HG03565 (cell line): ENCODE results near the gene WASHC3.
"Not testable (repeated sequence)": the region's sequence is repeated elsewhere in the genome, so short reads cannot be mapped to it uniquely, and the experiment has no call there.

Experiments
- ATAC-seq: cut with Tn5 transposase; IDR thresholded peaks from one replicate; pipeline ENCODE4 v1.9.1; 2021; ENCODE audit warnings: mild to moderate bottlenecking, moderate library complexity; ENCODE audit not compliant: unreplicated experiment

Gene WASHC3

DNA sequence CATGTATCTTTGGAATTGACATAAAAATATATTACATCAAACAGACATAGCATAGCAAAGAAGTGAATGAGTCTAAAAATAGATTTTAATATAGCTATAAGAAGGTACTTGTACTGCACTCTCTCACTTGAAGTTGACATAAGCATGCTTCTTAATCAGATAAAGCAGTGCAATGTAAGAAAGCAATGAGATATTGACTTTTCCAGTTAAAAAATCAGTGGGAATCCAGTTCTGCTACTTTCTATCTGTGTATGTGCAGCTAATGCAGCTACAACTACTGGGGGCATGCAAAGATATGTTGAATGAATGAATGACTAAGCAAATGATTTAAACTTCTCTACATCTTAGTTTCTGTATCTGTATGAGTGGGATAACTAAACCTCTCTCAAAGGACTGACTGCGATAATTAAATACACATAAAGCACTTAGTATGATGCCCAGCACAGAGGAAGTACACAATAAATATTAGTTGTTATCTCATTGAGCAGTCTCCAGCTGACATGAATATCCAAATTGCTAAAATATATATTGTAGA is 10.3 kb downstream of the WASHC3 start:
- no peak for ATAC-seq

DNA sequence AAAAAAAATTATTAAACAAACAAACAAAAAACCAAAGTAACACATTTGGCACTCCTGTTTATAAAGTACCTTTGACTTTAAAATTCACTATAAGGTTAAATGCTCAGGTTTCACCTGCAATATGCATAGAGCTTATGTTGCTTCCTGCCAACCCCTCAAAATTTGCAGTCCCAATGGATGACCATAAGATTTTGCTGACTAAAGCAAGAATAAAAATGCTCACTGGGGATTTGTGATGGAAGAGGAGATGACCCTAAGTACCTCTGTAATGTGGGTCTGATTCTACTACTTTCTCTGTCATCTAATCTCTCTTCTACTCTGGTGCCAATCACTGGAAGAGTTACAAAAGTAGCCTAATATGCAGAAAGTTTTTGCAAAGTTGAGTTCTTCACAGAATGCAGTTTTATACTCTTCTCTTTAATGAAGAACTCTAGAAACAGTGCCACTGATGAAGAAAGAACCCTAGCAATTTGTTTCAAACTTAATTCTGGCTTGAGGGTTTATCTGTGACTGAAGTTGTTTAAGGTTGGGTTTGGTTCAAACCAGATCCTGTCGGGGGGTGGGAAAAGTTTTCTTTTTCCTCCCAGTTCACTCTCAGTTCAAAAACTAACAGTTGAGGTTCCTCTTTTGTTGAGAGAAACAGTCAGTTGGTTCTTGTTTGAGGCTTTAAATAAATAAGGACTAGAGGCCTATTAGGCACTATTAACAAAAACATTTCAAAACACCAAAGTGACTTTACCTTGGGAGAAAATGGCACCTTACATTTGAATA is 10.9 kb downstream of the WASHC3 start:
- ATAC-seq, result no peak

DNA sequence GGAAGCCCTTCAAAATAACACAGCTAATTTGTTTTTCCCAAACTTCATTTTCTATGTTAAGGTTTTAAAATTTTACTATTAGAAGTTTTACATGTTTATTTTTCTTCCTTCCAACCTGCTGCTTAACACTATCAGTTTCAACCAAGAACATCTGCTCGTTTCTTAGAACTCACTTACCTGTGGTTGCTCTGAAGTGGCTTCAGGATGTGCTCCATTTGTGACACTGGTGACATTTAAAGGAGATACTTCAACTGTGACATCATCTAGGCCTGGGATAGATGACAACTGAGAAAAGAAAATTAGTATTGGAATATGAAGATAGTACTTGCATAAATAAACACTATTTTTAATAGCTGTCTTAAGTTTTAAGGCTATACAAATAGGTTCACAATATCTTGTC is 17.9 kb downstream of the WASHC3 start:
- ATAC-seq, result peak; percentile 63

DNA sequence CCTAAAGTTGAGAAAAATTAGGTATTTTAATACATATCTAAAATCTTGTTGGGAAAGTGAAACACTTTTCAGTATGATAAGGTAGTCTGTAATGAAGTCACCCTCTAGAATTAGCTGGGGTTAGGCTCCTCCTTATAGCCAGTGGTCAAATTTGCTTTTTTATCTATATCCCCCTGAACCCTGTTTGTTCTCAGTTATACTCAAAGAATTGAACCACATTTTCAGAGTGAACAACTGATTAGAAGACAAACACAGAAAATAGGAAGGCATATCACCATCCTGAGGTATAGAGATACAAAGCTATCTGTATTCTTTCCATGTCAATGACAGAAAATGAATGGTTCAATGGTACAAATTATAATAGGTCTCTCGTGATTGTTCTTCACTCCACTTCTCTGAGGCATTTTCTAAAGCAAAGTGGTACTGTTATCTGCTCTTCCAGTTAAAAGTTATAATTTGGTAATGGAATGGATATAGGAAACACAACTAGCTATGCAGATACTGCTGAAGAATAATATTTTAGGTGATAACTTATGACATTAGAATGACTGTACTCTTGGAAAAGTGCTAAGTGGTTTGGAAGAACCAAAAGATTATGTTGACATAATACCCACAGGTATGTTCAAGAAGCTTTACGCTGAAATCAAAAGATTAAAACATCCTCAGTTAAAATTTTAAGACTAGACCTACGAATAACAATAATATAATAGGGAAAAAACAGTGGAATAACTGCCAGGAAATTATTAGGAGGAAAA is 27.6 kb downstream of the WASHC3 start:
- no peak for ATAC-seq

DNA sequence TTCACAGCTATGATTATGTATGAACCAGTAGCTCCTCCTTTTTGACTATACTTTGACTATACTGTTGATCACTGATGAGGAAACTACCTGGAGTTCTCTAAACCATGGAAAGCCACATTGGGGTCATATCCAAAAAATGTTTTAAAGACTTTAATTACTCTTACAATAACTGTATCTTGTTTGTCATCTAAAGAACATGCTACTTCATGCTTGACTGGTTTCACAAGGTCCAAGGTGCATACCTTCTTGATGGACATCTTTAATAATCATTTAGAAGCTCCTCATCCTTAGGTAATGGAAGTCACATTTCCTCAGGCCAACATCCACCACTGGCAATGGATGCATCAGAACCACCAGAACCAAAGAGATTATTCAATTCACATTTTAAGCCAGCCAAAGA is 29.9 kb downstream of the WASHC3 start:
- ATAC-seq, result no peak

DNA sequence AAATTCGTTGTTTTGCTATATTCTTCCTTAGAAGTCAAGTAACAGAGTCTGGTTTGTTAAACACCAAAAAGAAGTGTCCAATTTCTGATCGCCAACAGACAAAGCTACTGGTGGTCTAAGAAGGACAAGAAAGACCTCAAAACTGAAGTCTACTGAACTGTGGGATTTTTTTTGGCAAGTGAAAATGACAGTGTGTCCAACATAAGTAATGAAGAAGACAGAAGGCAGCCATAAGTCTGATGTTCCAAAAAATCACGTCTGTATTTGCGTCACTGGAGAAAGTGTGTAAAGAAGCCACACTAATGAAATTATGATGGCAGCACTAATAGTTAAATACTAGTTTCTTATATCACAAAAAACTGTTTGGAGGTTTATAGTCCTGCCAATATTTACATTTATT is 32.6 kb downstream of the WASHC3 start:
- no peak for ATAC-seq

DNA sequence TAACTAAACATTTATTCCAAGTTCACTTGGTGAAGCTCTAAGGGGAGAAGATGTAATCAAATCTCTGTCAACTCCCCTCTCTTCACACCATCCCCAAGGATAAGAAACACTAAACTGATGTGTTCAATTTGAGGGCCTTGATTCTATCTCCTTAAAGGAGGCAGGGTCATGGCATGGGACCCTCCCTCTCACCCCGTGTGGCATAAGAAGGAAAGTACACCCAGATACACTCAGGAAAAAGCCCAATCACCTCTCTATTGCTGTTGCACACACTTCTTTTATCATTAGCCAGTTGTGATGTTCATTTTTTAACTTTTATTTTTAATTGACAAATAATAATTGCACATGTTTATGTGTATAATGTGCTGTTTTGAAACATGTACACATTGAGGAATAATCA is 35.1 kb downstream of the WASHC3 start:
- no peak for ATAC-seq

DNA sequence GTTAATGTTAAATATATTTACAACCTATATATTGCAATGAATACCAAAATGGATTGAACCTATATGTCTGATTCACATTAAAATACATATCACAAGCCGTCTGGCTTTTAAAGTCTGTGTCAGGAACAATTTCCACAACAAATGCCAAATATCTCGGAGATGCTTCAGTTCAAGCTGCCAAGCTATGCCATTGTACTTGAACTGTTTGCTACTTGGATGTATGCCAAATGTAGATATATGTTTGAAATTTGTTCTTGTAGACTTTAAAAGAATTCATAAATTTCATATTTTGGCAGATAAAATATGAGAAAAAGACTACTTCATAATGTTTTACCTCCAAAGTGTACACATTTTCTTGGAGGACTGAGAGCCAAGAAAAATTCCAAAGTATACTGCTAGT is 37.0 kb downstream of the WASHC3 start:
- ATAC-seq, result no peak

DNA sequence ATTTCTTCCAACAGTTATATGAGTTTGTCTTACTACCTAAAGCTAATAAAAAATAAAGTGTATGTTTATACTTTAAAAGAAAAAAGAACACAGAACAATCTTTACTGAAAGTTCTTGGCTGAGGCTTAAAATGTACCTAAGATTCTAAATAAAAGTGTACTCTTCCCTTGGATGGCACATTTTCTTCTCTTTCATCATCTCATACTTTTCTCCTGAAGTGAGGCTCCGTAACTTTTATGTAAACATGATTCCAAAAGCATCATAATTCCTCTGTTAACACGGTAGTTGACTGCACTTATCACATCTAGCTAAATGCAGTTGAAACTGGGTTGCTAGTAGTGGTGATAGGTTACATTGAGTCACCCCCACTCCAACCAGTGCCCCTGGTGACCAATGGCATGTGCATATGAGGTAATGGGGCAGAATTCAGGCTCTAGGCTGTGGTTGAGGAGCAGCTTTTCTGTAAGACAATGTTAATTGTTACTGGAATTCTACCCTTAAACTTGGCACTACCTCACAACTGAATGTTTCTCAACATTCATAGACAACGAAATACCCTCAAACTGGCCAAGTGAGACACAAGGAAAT is 38.4 kb downstream of the WASHC3 start:
- no peak for ATAC-seq

DNA sequence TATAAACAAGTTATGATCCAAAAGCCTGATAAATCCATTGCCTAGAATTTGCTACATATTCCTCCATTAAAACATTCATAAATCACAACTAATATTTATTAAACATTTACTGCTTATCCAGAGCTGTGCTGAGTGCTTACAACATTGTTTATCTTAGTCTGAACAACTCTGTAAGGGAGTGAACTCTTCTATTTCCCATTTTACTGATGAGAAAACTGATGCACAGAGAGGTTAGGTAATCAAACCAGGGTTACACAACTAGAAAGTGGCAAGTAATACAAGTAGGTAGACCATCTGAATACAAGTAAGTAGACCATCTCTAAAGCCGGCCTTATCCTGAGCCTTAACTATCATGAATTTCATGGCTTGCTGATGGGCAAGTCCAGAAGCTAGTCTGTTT is 39.5 kb downstream of the WASHC3 start:
- ATAC-seq, result no peak

DNA sequence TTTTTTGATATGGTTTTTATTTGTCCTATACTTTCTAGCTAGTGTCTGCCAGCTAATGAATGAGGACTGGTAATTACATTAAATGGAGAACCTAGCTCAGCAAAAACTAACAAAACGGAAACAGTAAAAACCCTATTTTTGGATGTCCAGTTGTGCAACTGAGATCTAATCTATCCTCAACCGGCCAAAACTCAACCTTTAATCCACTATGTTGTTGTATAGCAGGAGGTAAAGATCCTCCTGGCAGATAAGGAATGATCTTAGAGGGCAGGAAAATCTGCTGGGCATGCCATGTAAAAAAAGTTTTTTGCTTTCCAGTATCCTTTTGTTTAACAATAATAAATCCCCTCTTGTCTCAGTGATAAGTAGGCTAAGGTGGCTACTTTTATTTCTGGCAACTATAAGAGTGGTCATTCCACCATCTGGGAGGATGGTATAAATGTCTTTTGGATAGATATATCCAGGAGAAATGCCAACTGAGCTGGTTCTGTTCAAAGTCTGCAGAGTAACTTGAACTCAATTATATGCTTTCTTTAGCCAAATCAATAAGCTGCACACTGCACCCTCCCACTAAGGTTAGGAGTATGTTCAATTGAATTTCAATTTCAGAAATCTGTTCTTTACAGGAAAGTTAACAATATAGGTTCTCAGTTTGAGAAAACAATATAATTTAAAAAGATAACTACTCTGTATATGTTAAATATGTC is 40.1 kb downstream of the WASHC3 start:
- no peak for ATAC-seq

DNA sequence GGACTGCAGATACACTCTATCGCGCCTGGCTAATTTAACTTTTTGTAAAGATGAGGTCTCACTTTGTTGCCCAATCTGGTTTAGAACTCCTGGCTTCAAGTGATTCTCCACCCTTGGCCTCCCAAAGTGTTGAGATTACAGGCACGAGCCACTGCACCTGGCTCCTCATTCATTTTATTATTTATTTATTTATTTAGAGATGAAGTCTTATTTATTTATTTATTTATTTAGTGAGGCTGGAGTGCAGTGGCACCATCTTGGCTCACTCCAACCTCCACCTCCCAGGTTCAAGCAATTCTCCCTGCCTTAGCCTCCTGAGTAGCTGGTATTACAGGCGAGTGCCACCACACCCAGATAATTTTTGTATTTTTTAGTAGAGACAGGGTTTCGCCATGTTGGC is 43.2 kb downstream of the WASHC3 start:
- not testable (repeated sequence) for ATAC-seq

DNA sequence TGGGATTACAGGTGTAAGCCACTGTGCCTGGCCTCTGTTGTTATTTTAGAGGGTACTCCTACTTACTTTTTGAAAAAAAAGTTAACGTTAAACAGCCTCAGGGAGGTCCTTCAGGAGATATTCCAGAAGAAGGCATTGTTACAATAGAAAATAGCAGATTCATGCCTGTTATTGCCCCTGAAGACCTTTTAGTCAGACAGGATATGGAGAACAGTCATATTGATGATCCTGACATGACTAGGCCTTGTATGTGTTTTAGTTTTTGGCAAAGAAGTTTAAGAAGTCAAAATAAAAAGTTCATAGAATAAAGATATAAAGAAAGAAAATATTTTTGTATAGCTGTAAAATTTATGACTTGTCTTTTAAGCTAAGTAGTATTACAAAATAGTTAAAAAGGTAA is 45.3 kb downstream of the WASHC3 start:
- ATAC-seq, result no peak

DNA sequence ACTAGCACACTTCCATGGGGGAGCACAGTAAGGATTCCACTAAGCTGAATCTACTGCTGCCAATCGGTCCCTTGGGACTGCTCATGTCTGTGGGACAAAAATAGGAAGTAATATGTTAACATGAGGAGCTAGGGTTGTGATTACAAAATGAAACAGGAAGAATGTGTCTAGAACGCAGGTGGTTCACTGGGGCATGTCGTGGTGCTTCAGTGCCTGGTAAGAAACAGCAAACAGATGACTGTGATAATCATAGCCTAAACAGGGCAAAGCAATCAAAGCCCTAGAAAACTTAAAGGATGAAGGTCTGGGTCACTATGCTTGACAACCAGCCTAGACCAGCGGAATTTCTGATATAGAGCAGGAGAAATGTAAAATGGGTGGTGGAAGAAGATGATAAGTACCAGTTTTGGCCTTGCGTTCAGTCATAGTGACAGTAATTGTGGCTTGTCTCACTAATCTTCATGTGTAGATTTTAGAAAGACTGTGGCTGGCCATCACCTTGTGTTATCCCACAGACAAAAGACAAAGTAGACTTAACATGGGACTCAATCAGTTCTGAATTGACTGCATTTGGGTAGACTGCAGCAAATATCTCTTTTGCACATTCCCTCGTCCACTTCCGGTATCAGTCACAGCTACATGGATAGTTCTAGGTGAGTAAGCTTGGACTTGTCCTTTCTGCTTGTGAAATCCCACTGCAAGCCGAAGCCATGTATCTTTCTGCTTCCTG is 51.4 kb downstream of the WASHC3 start:
- ATAC-seq, result peak; percentile 74

DNA sequence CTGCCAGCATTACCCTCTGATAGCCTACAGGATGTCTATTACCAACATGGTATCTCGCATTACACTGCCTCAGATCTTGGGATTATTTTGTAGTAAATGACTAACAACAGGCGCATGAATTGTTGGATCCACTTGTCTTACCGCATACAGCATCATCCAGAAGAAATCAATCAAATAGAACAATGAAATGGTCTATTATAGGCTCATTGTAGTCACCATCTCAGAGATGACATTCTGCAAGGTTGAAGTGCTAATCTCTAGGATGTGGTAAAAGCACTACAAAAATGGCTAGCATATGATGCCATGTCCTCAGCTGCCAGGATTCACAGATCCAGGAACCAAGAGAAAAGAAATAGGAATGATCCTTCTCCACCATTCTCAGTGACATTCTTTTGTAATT is 52.0 kb downstream of the WASHC3 start:
- no peak for ATAC-seq

DNA sequence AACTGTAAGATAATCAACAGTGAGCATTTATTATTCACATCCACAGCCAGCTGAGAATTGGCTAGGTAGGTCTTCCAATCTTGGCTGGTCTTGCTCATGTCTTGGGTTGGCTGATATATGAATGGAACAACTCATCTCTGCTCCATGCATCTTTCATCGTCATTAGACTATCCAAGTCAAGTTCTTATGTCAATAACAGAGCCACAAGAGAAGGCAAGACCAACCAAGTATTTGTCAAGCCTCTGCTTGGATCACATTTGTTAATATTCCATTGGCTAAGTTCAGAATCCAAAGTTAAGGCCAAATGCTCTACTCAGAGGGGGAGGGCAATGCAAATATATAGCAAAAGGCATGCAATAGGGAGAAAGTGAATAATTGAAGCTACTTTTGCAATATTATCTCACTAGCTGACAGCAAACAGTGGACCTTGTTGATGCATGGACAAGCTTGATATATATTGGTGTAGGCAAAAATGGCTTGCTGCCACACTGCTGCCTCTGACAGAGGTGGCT is 53.1 kb downstream of the WASHC3 start:
- no peak for ATAC-seq

DNA sequence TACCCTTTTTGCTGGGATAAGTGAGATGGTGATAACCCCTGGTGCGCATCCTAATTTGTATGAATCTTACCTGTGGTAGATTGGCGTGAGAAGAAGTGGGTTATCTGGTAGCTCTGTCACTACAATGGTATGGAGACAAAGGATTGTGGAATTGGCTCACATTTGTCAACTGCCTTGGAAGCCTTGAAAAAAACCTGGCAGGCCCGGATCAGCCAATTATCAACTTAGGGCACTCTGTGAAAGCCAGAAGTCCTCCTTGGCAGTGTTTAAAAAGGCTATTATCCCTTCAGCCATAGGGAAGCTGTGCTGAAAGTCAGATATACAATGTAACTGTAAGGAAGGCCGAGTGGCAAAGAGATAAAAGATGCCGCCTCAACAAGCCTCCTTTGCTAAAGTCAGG is 56.5 kb downstream of the WASHC3 start:
- ATAC-seq, result no peak

DNA sequence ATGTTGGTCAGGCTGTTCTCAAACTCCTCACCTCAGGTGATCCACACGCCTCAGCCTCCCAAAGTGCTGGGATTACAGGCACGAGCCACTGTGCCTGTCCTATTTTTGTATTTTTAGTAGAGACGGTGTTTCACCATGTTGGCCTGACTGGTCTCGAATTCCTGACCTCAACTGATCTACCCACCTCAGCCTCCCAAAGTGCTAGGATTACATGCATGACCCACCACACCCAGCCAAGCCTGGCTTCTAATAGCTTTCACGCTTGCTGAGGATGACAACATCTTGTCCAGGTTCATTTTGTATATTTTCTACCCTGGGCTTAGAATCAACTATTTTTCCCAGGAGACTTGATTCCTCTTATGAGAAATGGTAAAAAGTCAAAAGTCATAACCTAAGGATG is 64.7 kb downstream of the WASHC3 start:
- ATAC-seq, result no peak

DNA sequence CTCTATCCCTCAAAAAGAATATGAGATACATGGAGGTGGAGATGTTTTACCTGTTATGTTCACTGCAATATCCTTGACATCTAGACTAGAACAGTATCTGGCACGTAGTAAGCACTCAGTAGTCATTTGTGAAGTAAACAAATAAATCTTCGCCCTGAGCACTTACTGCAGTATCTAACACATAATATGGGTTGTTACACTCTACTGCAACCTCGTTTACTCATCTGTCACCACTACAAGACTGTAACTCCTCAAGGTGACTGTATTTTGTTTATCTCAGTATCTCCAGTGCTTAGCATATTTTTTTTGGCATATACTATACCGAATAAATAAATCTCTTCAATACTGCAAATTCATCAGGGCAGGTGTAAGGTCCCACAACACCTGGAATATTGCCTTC is 66.1 kb downstream of the WASHC3 start:
- ATAC-seq, result no peak

DNA sequence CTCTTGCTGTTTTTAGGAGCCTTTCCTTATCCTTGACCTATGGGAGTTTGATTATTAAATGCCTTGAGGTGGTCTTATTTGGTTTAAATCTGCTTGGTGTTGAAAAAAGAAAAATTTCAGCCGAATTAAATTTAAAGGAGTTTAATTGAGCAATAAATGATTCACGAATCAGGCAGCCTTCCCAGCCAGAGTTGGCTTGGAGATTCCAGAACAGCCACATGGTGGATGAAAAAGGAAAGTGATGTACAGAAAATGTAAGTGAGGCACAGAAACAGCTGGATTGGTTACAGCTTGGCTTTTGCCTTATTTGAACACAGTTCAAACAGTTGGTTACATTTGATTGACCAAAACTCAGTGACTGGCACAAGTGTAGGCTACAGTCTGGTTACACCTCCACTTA is 69.7 kb downstream of the WASHC3 start:
- ATAC-seq, result no peak
